ENCODE measurements around the gene TRAF3IP3.

GRCh38 chr1:209805341-209805781 lies 49.5 kb downstream of the TRAF3IP3 start:
- no peak for TF ChIP-seq EZH2 (IDR thresholded peaks at IDR 0.05; ENCODE audit: low read depth)
- TF ChIP-seq, protein P1, sequence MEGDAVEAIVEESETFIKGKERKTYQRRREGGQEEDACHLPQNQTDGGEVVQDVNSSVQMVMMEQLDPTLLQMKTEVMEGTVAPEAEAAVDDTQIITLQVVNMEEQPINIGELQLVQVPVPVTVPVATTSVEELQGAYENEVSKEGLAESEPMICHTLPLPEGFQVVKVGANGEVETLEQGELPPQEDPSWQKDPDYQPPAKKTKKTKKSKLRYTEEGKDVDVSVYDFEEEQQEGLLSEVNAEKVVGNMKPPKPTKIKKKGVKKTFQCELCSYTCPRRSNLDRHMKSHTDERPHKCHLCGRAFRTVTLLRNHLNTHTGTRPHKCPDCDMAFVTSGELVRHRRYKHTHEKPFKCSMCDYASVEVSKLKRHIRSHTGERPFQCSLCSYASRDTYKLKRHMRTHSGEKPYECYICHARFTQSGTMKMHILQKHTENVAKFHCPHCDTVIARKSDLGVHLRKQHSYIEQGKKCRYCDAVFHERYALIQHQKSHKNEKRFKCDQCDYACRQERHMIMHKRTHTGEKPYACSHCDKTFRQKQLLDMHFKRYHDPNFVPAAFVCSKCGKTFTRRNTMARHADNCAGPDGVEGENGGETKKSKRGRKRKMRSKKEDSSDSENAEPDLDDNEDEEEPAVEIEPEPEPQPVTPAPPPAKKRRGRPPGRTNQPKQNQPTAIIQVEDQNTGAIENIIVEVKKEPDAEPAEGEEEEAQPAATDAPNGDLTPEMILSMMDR (conservative IDR thresholded peaks at IDR 0.05), result no peak
